K562 (cell line): Measurements from ENCODE around the gene ANKRD49. TPM values are rescaled to one million over a fixed set of nuclear protein-coding genes. Genes with fewer than 3 reads are reported as not detected.

Experiments used
- ATAC-seq: fragments of 200-7000 bp; cut with Tn5 transposase; 3 replicates; pipeline ENCODE4 v1.9.1; 2020; ENCODE audit warnings: moderate library complexity
- BruUV-seq: library from RNA; stranded (reverse); fragments of 400-500 nt; replicated peaks from 2 replicates; lab custom pipeline; 2021; lab: Mats Ljungman, UMichigan
- CTCF ChIA-PET: fragments of 300-600 bp; formaldehyde crosslinking; extraction: SDS; loops from one replicate; lab custom pipeline; 2021; ENCODE audit warnings: low intra/inter-chr PET ratio; lab: Yijun Ruan, JAX
- POLR2A ChIA-PET: fragments of 300-600, 350-650 bp; sonication (Branson Sonifier 250); formaldehyde crosslinking; extraction: SDS; loops from one replicate; lab custom pipeline; 2021; ENCODE audit warnings: antibody characterized with exemption, inconsistent platforms; lab: Yijun Ruan, JAX
- DNase-seq, 4 experiments: peaks; one replicate each; pipeline versions ENCODE4 v3.0.0 to v3.0.0-alpha.2; 2011 to 2018; ENCODE audit warnings: low spot score in 3 of 4, mixed read lengths in 3 of 4; ENCODE audit errors: extremely low read depth in 1 of 4
- FAIRE-seq: peaks from 2 replicates; lab custom pipeline; 2011; peaks lifted over from hg19 to GRCh38; lab: Jason Lieb, UNC
- H2AFZ ChIP-seq: 2 replicates; pipeline ENCODE4 v1.6.0; 2011; ENCODE audit warnings: low read depth, low read length, control low read depth, inconsistent platforms
- H3K27ac ChIP-seq: fragments of 200-600 bp; 3 replicates; pipeline ENCODE4 v1.8.0; 2011; ENCODE audit warnings: low read depth, mild to moderate bottlenecking, control low read depth, inconsistent platforms, low read length, moderate library complexity, mixed read lengths; ENCODE audit errors: extremely low read depth
- H3K27me3 ChIP-seq, 2 experiments: fragments of 300-600 bp in 1 of 2; 2 replicates in 1 of 2; 3 replicates in 1 of 2; pipeline versions ENCODE4 v1.6.0 to v1.8.0; 2011; ENCODE audit warnings: inconsistent platforms in 2 of 2, low read length in 2 of 2, mild to moderate bottlenecking in 1 of 2, mixed read lengths in 1 of 2, moderate library complexity in 1 of 2; ENCODE audit not compliant: control insufficient read depth in 2 of 2, insufficient read depth in 2 of 2
- H3K36me3 ChIP-seq: fragments of 300-600 bp; 3 replicates; pipeline ENCODE4 v1.8.0; 2011; ENCODE audit warnings: mild to moderate bottlenecking, low read length, inconsistent platforms; ENCODE audit not compliant: control insufficient read depth, insufficient read depth
- H3K4me1 ChIP-seq, 2 experiments: fragments of 200-600 bp in 1 of 2; replicated peaks in 1 of 2; 2 replicates in 1 of 2; 3 replicates in 1 of 2; pipeline versions ENCODE4 v1.5.1 to v1.8.0; 2011; ENCODE audit warnings: inconsistent platforms in 2 of 2, low read length in 2 of 2, mild to moderate bottlenecking in 1 of 2, mixed read lengths in 1 of 2, moderate library complexity in 1 of 2; ENCODE audit not compliant: control insufficient read depth in 2 of 2, insufficient read depth in 2 of 2
- H3K4me2 ChIP-seq: 2 replicates; pipeline ENCODE4 v1.6.1; 2011; ENCODE audit warnings: low read length, control low read depth, inconsistent platforms, mixed read lengths; ENCODE audit not compliant: insufficient read depth
- H3K4me3 ChIP-seq: fragments of 200-600 bp; sonication (generic), shearing (Covaris generic); 2 replicates; pipeline ENCODE4 v1.5.1; 2016; ENCODE audit warnings: control low read depth, inconsistent platforms
- H3K79me2 ChIP-seq: fragments of 200-600 bp; 3 replicates; pipeline ENCODE4 v1.8.0; 2011; ENCODE audit warnings: low read length, inconsistent platforms; ENCODE audit not compliant: control insufficient read depth, insufficient read depth
- H3K9ac ChIP-seq, 2 experiments: 2 replicates each; pipeline versions ENCODE4 v1.6.0 to v1.6.1; 2011; ENCODE audit warnings: low read depth in 2 of 2, low read length in 2 of 2, control low read depth in 1 of 2, inconsistent platforms in 1 of 2, mild to moderate bottlenecking in 1 of 2, mixed read lengths in 1 of 2; ENCODE audit not compliant: insufficient read depth in 1 of 2
- H3K9me1 ChIP-seq: one replicate; pipeline ENCODE4 v1.6.0; 2011; ENCODE audit warnings: inconsistent platforms, mild to moderate bottlenecking, low read length, moderate library complexity; ENCODE audit not compliant: control insufficient read depth, insufficient read depth
- H3K9me3 ChIP-seq: replicated peaks from 2 replicates; pipeline ENCODE4 v1.5.1; 2011; ENCODE audit warnings: low read depth, low read length, inconsistent platforms; ENCODE audit not compliant: control insufficient read depth, insufficient read depth
- H4K20me1 ChIP-seq: replicated peaks from 2 replicates; pipeline ENCODE4 v1.6.1; 2011; ENCODE audit warnings: low read length, inconsistent platforms, mixed read lengths; ENCODE audit not compliant: control insufficient read depth, insufficient read depth
- E2F3 ChIP-seq: fragments of 250-450 bp; sonication (Bioruptor Pico); IDR thresholded peaks from 2 replicates; pipeline ENCODE4 v1.4.0; 2020; ENCODE audit warnings: mild to moderate bottlenecking
- E2F6 ChIP-seq, 2 experiments: IDR thresholded peaks; 2 replicates each; pipeline ENCODE4 v1.6.1; 2011; ENCODE audit warnings: borderline replicate concordance in 1 of 2, control low read depth in 1 of 2, low read depth in 1 of 2, low read length in 1 of 2, mild to moderate bottlenecking in 1 of 2, mixed read lengths in 1 of 2, moderate library complexity in 1 of 2; ENCODE audit not compliant: insufficient read depth in 1 of 2, insufficient read length in 1 of 2, poor library complexity in 1 of 2, severe bottlenecking in 1 of 2; ENCODE audit errors: extremely low read depth in 1 of 2
- EP300 ChIP-seq: IDR thresholded peaks from 2 replicates; pipeline ENCODE4 v1.6.1; 2012; ENCODE audit warnings: low read length, improper control_type of control experiment
- FOXP4 ChIP-seq: sonication (generic); formaldehyde crosslinking; IDR thresholded peaks from 2 replicates; pipeline ENCODE4 v1.8.0; 2022; ENCODE audit warnings: mild to moderate bottlenecking, missing genetic modification reagents, borderline replicate concordance
- HINFP ChIP-seq: fragments of 450-650 bp; conservative IDR thresholded peaks from 2 replicates; pipeline ENCODE4 v1.6.1; 2016; ENCODE audit warnings: missing genetic modification characterization, low read depth, mild to moderate bottlenecking, control low read depth, missing compliant biosample characterization
- LCOR ChIP-seq: sonication (generic); formaldehyde crosslinking; IDR thresholded peaks from 2 replicates; pipeline ENCODE4 v1.8.0; 2022; ENCODE audit warnings: mild to moderate bottlenecking, missing genetic modification reagents
- LEF1 ChIP-seq: fragments of 450-650 bp; IDR thresholded peaks from 2 replicates; pipeline ENCODE4 v1.6.1; 2016; ENCODE audit warnings: mild to moderate bottlenecking
- MTA1 ChIP-seq: fragments of 450-650 bp; IDR thresholded peaks from 2 replicates; pipeline ENCODE4 v1.6.1; 2017; ENCODE audit warnings: borderline replicate concordance
- PHF8 ChIP-seq: fragments of 200-600 bp; sonication (generic); IDR thresholded peaks from 2 replicates; pipeline ENCODE4 v1.6.1; 2012; ENCODE audit warnings: mixed run types, mild to moderate bottlenecking, inconsistent platforms, low read length, moderate library complexity, borderline replicate concordance
- RFX1 ChIP-seq: fragments of 450-650 bp; IDR thresholded peaks from 2 replicates; pipeline ENCODE4 v1.6.1; 2016; ENCODE audit warnings: mild to moderate bottlenecking, moderate library complexity
- RUNX1 ChIP-seq: sonication (generic); IDR thresholded peaks from 2 replicates; pipeline ENCODE4 v1.6.1; 2016; ENCODE audit warnings: antibody characterized with exemption, low read depth
- SAFB ChIP-seq: fragments of 200-400 bp; formaldehyde crosslinking; IDR thresholded peaks from 2 replicates; pipeline ENCODE4 v1.6.1; 2017; ENCODE audit warnings: low read depth, low read length, borderline replicate concordance
- SIRT6 ChIP-seq: IDR thresholded peaks from one replicate; pipeline ENCODE4 v1.6.1; 2012; ENCODE audit warnings: low read depth, mild to moderate bottlenecking, control low read depth, inconsistent platforms, low read length, moderate library complexity
- TBP ChIP-seq: optimal IDR thresholded peaks from 2 replicates; pipeline ENCODE3; 2011; ENCODE audit warnings: low read depth, low read length, improper control_type of control experiment
- TGIF2 ChIP-seq: sonication (generic); formaldehyde crosslinking; IDR thresholded peaks from 2 replicates; pipeline ENCODE4 v1.8.1; 2022; ENCODE audit warnings: mild to moderate bottlenecking, missing genetic modification reagents, moderate library complexity
- ZNF134 ChIP-seq: fragments of 250-450 bp; sonication (Bioruptor Pico); conservative IDR thresholded peaks from 2 replicates; pipeline ENCODE4 v1.4.0; 2020
- in situ Hi-C: fragments of 300-500 bp; cut with MboI; formaldehyde crosslinking; loops from 4 replicates; pipeline ENCODE4 v1.15.0; 2018; ENCODE audit warnings: inconsistent platforms, mixed read lengths
- intact Hi-C: fragments of 100-400 bp; cut with micrococcal nuclease; formaldehyde crosslinking; loops from 2 replicates; pipeline ENCODE4 v1.14.2; 2022
- polyA plus RNA-seq, 8 experiments: library from polyadenylated mRNA; depleted of rRNA in 4 of 8; stranded (reverse) in 5 of 8; unstranded in 3 of 8; fragments of >200 nt; fragmentation: Nextera tagmentation in 2 of 8; fragmentation: Illumina TruSeq in 1 of 8; extraction: Ambion mirVana in 2 of 8; extraction: Trizol in 1 of 8; gene quantifications; 2 replicates each; pipeline versions ENCODE4 v1.2.1 to v1.2.3, GENCODE V29; 2011 to 2014; ENCODE audit warnings: inconsistent platforms in 1 of 8, missing spikeins in 1 of 8
- total RNA-seq, 7 experiments: library from RNA; depleted of rRNA in 6 of 7; stranded (reverse); fragments of >200 nt in 6 of 7; fragmentation: Illumina TruSeq in 2 of 7; extraction: Trizol in 2 of 7; gene quantifications; 2 replicates each; pipeline versions ENCODE4 v1.2.1 to v1.2.3, GENCODE V29; 2011 to 2021; ENCODE audit warnings: low replicate concordance in 1 of 7
- TF ChIP-seq, protein P1 (sequence below): fragments of 450-650 bp; formaldehyde crosslinking; IDR thresholded peaks from 2 replicates; pipeline ENCODE4 v1.4.0; 2020; ENCODE audit warnings: mild to moderate bottlenecking, mixed read lengths

Gene ANKRD49
- total and polyA plus RNA-seq, 9 of the 15 experiments (the other 6 are each of a cell fraction or from before 2014, with no cell fraction given) = 13.4 to 43.5 (median 30.6) TPM

- no peaks in the 10 kb centered on the region for H3K9me1 ChIP-seq
- no peak for ATAC-seq
- no peaks in the 10 kb centered on the region for H3K4me1 ChIP-seq
- intact Hi-C loops = no loop called here
- CTCF ChIA-PET = no interaction called here
- no peaks in the 10 kb centered on the region for H3K27me3 ChIP-seq
- TF ChIP-seq, protein P1, sequence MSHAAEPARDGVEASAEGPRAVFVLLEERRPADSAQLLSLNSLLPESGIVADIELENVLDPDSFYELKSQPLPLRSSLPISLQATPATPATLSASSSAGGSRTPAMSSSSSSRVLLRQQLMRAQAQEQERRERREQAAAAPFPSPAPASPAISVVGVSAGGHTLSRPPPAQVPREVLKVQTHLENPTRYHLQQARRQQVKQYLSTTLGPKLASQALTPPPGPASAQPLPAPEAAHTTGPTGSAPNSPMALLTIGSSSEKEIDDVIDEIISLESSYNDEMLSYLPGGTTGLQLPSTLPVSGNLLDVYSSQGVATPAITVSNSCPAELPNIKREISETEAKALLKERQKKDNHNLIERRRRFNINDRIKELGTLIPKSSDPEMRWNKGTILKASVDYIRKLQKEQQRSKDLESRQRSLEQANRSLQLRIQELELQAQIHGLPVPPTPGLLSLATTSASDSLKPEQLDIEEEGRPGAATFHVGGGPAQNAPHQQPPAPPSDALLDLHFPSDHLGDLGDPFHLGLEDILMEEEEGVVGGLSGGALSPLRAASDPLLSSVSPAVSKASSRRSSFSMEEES (CRISPR knock-in tag) = no peak
- TF ChIP-seq RFX1 = no peak
- TF ChIP-seq LCOR (CRISPR knock-in tag) = no peak
- no peak for TF ChIP-seq EP300
- no peak for TF ChIP-seq HINFP
- TF ChIP-seq MTA1 = no peak
- TF ChIP-seq E2F6 (IDR thresholded peaks at IDR 0.05; ENCODE audit: borderline replicate concordance in 1 of 2, extremely low read depth in 1 of 2, insufficient read depth in 1 of 2, insufficient read length in 1 of 2, low read depth in 1 of 2, low read length in 1 of 2, poor library complexity in 1 of 2, severe bottlenecking in 1 of 2) = no peak
- no peak for TF ChIP-seq TBP
- no peak for TF ChIP-seq SIRT6
- TF ChIP-seq LEF1 = no peak
- no peak for TF ChIP-seq SAFB
- no peak for TF ChIP-seq FOXP4 (CRISPR knock-in tag)
- no peak for TF ChIP-seq RUNX1
- no peak for TF ChIP-seq ZNF134 (CRISPR knock-in tag)
- TF ChIP-seq TGIF2 (CRISPR knock-in tag) = no peak
- TF ChIP-seq PHF8 = no peak
- TF ChIP-seq E2F3 (CRISPR knock-in tag) = no peak
- TF ChIP-seq, all 486 proteins: peak for 0
- Histone ChIP-seq H3K79me2 (no peaks in the 10 kb centered on the region), H2AFZ (no peak overlapping the region), H3K4me3 (no peak overlapping the region), H3K9me3 (no peaks in the 10 kb centered on the region), H3K36me3 (peaks cover 72% of the 10 kb centered on the region), H3K9ac (no peak overlapping the region), H3K4me2 (no peak overlapping the region), H3K27ac (no peak overlapping the region), H4K20me1 (no peaks in the 10 kb centered on the region)
- POLR2A ChIA-PET = no interaction called here
- DNase-seq (no peak), FAIRE-seq (no peak)
- in situ Hi-C loops = no loop called here
- no TSS peak for BruUV-seq
Measured at GRCh38 chr11:94481342-94481741, 12.4 kb upstream of the ANKRD49 start.
